Femur (tissue), 1 donor: ENCODE results near the gene CYP27C1.
"Not testable (repeated sequence)": the region's sequence is repeated elsewhere in the genome, so short reads cannot be mapped to it uniquely, and the experiment has no call there.

Experiments used
- DNase-seq: peaks from one replicate; pipeline ENCODE4 v3.0.0-alpha.2; 2017

CYP27C1 gene

GRCh38 chr2:127170452-127171197 is 49.5 kb downstream of the CYP27C1 start:
- DNase-seq, result no peak

GRCh38 chr2:127170021-127170420 is 50.1 kb downstream of the CYP27C1 start:
- DNase-seq, result no peak

DNA sequence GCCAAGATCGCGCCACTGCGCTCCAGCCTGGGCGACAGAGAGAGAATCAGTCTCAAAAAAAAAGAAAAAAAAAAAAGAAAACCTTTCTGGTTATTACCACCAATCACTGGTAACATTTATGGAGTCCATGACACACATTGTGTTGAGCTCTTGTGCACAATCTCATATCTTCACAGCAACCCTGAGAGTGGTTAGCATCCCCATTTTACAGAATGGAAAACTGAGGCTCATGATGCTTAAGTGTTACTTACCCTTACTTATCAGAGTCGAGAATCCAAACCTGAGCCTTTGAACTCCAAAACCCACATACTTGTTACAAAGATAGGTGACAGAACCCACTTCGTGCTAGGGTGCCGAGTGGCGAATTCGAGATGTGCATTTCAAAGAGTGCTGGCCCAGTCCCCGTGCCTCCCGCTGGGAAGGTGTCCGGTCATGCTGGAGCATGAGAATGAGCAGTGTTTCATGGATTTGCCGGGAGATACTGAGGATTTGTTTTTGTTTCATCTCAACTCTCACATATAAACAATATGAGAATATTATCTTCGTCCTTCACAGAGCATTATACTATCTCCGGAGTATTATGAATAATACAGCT is 50.9 kb downstream of the CYP27C1 start:
- no peak for DNase-seq

DNA sequence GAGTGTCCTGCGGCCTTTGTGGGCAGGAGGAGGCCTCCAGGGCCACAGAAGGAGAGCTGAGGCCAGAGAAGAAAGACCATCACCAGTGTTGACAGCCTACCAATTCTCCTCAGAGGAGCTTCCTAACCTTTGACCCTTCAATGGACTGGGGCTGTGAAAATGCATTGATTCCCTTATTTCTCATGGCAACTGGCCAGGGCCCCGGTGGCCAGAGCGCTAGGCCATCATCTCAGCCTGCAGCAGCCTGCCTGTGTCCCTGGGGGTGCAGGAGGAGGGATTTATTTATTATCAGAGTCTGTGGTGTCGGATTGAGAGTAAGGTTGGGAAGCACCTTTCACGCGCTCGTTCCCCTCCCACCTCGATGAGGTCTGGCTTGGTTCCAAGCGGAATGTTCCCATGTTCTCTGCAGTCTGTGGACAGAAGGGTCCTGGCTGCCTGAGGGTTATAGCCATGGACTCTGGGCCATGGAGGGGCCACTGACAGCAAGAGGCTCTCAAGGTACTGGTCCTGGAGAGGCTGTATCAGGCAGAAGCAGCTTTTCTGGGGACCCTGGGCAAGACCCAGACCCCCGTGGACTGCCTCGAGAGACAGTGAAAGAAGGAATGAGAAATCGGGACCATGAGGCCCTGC is 53.8 kb downstream of the CYP27C1 start:
- DNase-seq, result no peak

DNA sequence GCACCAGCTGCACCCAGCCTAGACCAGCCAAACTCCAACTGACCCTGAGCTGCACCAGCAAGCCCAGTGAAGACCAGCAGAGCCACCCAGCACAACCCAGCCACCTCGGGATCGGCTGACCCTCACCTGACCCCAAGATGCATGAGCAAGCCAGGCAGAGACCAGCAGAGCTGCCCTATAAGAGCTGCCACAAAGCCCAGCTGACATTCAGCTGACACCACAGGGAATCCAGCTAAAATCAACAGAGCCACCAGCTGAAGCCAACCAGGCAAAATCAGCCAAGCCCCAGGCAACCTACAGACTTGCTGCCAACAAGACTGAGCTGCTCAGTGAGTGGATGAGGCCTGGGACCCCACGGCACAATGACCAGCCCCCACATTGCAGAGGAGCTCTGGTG is 54.6 kb downstream of the CYP27C1 start:
- no peak for DNase-seq

DNA sequence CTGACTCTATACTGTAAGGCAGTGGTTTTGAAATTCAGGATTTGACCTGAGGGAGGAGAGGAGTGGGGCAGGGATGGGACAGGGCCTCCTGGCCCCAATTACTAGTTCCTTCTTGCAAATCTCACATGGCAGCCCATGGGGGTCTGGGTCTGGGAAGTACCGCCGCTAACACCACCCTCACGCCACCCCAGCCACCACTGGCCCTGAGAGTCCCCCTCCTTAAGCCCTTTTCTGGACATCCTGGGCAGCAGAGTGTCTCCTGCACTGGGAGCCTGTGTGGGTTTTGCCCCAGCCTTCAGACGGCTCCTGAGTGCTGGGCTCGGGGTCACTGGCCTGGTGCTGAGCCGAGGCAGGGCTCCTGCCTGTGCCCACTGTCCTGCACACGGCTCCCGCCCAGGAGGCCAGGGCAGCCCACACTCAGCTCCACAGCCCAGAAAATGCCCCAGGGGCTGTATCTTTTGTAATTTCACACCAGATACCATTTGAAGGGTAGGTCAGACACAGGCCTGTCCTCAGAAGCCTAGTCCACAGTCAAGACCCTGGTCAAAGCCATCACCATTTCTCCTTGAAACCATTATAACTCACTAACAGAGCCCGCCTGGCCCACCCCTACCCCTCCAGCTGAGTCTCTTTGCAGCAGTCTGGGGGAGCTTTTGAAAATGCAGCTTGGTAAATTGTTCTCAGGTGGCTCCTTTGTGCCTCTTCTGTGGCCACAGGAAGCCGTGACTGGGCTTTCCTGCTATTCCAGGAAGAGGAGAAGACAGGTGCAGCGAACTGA is 55.1 kb downstream of the CYP27C1 start:
- DNase-seq, result no peak

DNA sequence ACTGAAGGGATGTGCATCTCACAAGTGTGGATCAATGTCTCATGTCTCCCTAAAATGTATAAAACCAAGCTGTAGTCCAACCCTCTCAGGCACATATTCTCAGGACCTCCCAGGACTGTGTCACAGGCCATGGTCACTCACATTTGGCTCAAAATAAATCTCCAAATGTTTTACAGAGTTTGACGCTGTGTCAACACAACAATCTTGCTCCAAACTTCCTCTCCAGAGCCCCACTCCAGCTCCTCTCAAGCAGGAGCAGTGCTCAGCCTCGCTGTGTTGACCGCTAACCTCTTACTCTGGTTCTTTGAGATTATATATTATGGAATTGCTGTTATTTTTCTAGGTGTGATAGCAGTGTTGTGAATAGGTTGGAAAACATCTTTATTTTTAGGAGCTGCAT is 56.2 kb downstream of the CYP27C1 start:
- no peak for DNase-seq

- DNase-seq, result not testable (repeated sequence)
Measured at GRCh38 chr2:127163090-127163406, 57.1 kb downstream of the CYP27C1 start.

- DNase-seq, result no peak
Measured at GRCh38 chr2:127162261-127163089, 57.6 kb downstream of the CYP27C1 start.

GRCh38 chr2:127161176-127162136 is 58.6 kb downstream of the CYP27C1 start:
- no peak for DNase-seq

DNA sequence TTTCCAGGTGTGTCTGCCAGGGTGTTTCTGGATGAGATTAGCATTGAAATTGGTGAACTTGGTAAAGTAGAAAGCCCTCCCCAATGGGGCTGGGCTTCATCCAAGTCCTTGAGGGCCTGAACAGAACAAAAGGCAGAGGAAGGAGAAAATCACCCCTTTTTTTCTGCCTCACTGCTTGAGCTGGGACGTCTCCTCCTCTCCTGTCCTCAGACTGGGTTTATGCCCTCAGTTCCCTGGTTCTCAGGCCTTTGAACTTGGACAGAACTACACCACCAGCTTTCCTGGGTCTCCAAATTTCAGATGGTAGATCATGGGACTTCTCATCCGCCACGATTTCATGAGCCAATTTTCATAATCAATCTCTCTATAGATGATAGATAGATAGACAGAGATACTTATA is 59.4 kb downstream of the CYP27C1 start:
- no peak for DNase-seq

- DNase-seq, result no peak
Measured at GRCh38 chr2:127159543-127159942, 60.6 kb downstream of the CYP27C1 start.

DNA sequence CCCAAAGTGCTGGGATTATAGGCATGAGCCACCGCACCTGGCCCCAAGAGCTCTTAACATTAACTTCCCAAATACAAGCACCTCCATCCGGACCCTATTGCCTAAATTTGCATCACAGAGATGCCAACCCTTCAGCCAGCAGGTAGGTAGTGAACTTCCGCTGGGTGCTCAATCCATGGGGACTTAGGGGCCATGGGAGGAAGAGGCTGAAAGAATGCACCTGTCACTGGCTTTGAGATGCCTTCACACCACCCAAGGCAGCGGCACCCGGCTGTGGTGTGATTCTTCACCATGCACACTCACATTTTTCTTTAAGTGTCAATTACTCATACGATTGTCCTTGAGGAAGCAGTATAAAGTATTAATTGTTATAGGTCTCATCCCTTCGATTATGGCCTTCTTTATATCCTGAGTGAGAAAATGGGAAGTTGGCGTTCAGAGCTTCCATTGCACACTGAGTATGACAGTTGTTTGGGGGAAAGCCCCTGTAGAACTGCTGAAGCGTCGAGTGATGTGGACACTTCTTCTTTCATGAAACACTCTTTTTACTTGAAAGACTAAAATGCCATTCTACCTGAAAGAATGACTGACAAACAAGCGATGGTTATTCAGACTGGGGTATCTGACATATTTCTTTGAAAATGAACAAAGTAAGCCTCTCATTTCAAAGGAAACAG is 61.3 kb downstream of the CYP27C1 start:
- no peak for DNase-seq

GRCh38 chr2:127157651-127158485 is 62.2 kb downstream of the CYP27C1 start:
- no peak for DNase-seq

DNA sequence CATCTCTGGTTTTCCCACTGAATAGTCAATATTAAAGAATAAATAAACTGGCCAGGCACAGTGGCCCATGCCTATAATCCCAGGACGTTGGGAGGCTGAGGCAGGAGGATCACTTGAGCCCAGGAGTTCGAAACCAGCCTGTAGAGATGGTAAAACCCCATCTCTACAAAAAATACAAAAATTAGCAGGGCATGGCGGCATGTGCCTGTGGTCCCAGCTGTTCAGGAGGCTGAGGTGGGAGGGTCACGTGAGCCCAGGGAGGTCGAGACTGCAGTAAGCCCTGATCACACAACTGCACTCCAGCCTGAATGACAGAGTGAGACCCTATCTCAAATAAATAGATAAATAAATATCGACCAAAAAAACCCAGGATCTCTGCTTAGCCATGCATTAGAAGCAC is 63.0 kb downstream of the CYP27C1 start:
- DNase-seq, result no peak

DNA sequence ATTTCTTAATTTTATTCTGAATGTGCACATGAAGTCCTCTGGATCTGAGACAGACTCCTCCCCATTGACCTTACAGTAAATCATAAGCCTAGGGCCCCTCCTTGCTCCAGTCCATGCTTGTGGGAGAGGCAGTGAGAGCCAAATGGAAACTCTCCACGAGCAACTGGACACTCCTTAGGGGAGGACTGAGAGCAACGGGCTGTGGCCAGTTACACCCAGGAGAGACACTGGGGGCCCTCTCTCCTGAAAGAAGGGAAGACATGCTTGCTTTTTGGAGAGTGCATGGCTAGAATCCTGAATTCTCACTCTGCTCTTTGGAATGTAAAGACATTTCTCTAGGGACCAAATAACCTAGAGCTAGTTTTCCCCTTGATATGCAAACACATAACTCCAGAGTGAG is 64.2 kb downstream of the CYP27C1 start:
- peak; percentile 86 for DNase-seq

- DNase-seq, result no peak
Measured at GRCh38 chr2:127155028-127155581, 65.0 kb downstream of the CYP27C1 start.

- DNase-seq, result no peak
Measured at GRCh38 chr2:127154396-127154795, 65.7 kb downstream of the CYP27C1 start.

GRCh38 chr2:127153691-127154158 is 66.4 kb downstream of the CYP27C1 start:
- no peak for DNase-seq
